Endodermal cell (in vitro differentiated cells): ENCODE measurements around the gene NAGLU. TPM values are rescaled to one million over a fixed set of nuclear protein-coding genes. Genes with fewer than 3 reads are reported as not detected.

Experiments used
- DNase-seq: peaks from one replicate; pipeline ENCODE4 v3.0.0-alpha.2; 2017
- H3K27ac ChIP-seq: 2 replicates; pipeline ENCODE4 v1.5.1; 2013; ENCODE audit warnings: mild to moderate bottlenecking, low read depth, low read length, moderate library complexity
- H3K27me3 ChIP-seq: 2 replicates; pipeline ENCODE4 v1.6.1; 2013; ENCODE audit warnings: mild to moderate bottlenecking, low read length, moderate library complexity; ENCODE audit not compliant: insufficient read depth, control insufficient read depth, poor library complexity, severe bottlenecking
- H3K36me3 ChIP-seq: 2 replicates; pipeline ENCODE4 v1.7.0; 2013; ENCODE audit warnings: mild to moderate bottlenecking, low read length, moderate library complexity; ENCODE audit not compliant: control insufficient read depth, insufficient read depth
- H3K4me1 ChIP-seq: one replicate; pipeline ENCODE4 v1.7.0; 2013; ENCODE audit warnings: low read length; ENCODE audit not compliant: control insufficient read depth, insufficient read depth
- H3K4me3 ChIP-seq: 2 replicates; pipeline ENCODE4 v1.5.1; 2013; ENCODE audit warnings: mild to moderate bottlenecking, low read length, moderate library complexity
- H3K9ac ChIP-seq: 2 replicates; pipeline ENCODE4 v1.6.1; 2013; ENCODE audit warnings: mild to moderate bottlenecking, low read length, moderate library complexity; ENCODE audit not compliant: poor library complexity, severe bottlenecking; ENCODE audit errors: extremely low read depth
- H3K9me3 ChIP-seq: 2 replicates; pipeline ENCODE4 v1.6.1; 2013; ENCODE audit warnings: mild to moderate bottlenecking, low read length, moderate library complexity; ENCODE audit not compliant: control insufficient read depth
- H3K27ac Mint-ChIP-seq: 2 replicates; pipeline ENCODE4 v1.8.0; 2020; ENCODE audit warnings: mixed read lengths
- H3K27me3 Mint-ChIP-seq: 2 replicates; pipeline ENCODE4 v1.8.0; 2021; ENCODE audit warnings: mild to moderate bottlenecking, mixed read lengths; ENCODE audit not compliant: insufficient read depth
- H3K36me3 Mint-ChIP-seq: 2 replicates; pipeline ENCODE4 v1.8.0; 2020; ENCODE audit warnings: low read depth, mixed read lengths
- H3K4me1 Mint-ChIP-seq: 2 replicates; pipeline ENCODE4 v1.8.0; 2020; ENCODE audit warnings: mixed read lengths
- H3K4me3 Mint-ChIP-seq: 2 replicates; pipeline ENCODE4 v1.8.0; 2020; ENCODE audit warnings: mild to moderate bottlenecking, moderate library complexity, mixed read lengths
- H3K9me3 Mint-ChIP-seq: 2 replicates; pipeline ENCODE4 v1.8.0; 2020; ENCODE audit warnings: mild to moderate bottlenecking, mixed read lengths
- CTCF ChIP-seq: fragments of 200-600 bp; sonication (generic); conservative IDR thresholded peaks from 2 replicates; pipeline ENCODE4 v1.5.0; 2021; ENCODE audit warnings: antibody characterized with exemption, mild to moderate bottlenecking
- WGBS, 2 experiments: methylation state at CpG; one replicate each; pipeline versions ENCODE4 v1.1.5 to v1.1.7; 2013; ENCODE audit warnings: missing lambda C conversion rate in 2 of 2, mixed read lengths in 1 of 2; ENCODE audit not compliant: insufficient coverage in 1 of 2, insufficient read length in 1 of 2; 5-methylcytosine and 5-hydroxymethylcytosine counted together
- total RNA-seq, 2 donors: library from RNA; stranded (reverse); fragmentation: NEBNext Ultra II Directional in 1 of 2; extraction: Animal tissue kit (Norgen Biotek cat#: 25700) in 1 of 2; gene quantifications; 2 replicates in 1 of 2; 3 replicates in 1 of 2; pipeline ENCODE4 v1.2.1, GENCODE V29; 2021

The NAGLU gene
- total RNA-seq, 2 donors from 2014 or later: 29.1 to 31.5 TPM

DNA sequence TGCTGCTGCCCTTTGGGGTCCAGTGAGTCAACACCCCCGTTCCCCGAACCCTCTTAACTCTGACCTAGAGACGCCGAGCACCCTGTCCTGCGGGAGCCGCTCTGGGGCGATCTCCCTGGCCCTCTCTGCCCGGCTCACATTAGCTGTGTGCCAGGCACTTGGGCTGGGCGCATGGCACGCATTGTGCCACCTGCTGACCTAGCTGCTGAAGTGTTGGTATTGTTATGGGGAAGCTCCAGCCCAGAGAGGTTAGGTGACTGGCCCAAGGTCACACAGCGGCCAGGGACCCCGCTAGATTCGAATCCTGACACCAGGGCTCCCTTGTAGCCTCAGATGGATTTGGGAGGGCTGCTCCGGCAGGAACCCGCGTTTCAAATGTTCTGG is 17.8 kb downstream of the NAGLU start:
- Histone ChIP-seq H3K4me1 (no peaks in the 10 kb centered on the region), H3K4me3 (peak overlapping the region; percentile 89), H3K9ac (peak overlapping the region; percentile 74), H3K36me3 (no peaks in the 10 kb centered on the region), H3K27me3 (no peaks in the 10 kb centered on the region), H3K27ac (no peak overlapping the region), H3K9me3 (no peaks in the 10 kb centered on the region)
- Mint-ChIP-seq H3K9me3 (no peaks in the 10 kb centered on the region), H3K27me3 (no peaks in the 10 kb centered on the region), H3K27ac (peak overlapping the region; percentile 94), H3K4me1 (peaks cover 15% of the 10 kb centered on the region), H3K4me3 (peak overlapping the region; percentile 82), H3K36me3 (no peaks in the 10 kb centered on the region)
- WGBS, 2 experiments: 65 to 76% methylated on average over 15 to 16 of the region's 16 CpGs
- DNase-seq: no peak
- no peak for TF ChIP-seq CTCF

DNA sequence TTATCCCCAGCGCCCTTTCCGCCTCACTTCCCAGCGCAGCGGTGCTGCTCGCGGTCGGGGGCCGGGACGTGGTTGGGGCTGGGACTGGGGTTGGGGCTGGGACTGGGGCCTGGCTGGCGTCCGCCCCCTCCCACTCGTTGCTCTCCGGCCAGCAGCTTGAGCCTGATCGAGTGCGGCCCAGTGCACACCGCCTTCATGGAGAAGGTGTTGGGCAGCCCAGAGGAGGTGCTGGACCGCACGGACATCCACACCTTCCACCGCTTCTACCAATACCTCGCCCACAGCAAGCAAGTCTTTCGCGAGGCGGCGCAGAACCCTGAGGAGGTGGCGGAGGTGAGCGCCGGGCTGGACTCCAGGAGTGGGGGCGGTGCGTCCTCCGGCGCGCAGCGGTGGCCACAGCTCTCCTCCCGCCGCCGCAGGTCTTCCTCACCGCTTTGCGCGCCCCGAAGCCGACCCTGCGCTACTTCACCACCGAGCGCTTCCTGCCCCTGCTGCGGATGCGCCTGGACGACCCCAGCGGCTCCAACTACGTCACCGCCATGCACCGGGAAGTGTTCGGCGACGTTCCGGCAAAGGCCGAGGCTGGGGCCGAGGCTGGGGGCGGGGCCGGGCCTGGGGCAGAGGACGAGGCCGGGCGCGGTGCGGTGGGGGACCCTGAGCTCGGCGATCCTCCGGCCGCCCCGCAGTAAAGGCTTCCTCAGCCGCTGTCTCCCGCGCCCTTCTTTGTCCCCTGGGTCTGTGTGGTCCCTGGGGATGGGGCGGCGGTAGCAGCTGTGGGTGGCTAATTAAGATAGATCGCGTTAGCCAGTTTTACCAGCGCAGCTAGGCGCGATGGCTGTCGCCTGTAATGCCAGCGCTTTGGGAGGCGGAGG is 18.4 kb downstream of the NAGLU start:
- H3K9me3 ChIP-seq: no peaks in the 10 kb centered on the region
- peak; percentile 98 for DNase-seq
- H3K27me3 Mint-ChIP-seq: no peaks in the 10 kb centered on the region
- peak overlapping the region; percentile 75 for H3K27ac ChIP-seq
- no peaks in the 10 kb centered on the region for H3K4me1 ChIP-seq
- H3K27ac Mint-ChIP-seq: peak overlapping the region; percentile 94
- peak overlapping the region; percentile 74 for H3K9ac ChIP-seq
- peaks cover 13% of the 10 kb centered on the region for H3K4me1 Mint-ChIP-seq
- H3K36me3 ChIP-seq: no peaks in the 10 kb centered on the region
- H3K36me3 Mint-ChIP-seq: no peaks in the 10 kb centered on the region
- H3K27me3 ChIP-seq: no peaks in the 10 kb centered on the region
- H3K9me3 Mint-ChIP-seq: no peaks in the 10 kb centered on the region
- H3K4me3 Mint-ChIP-seq: peak overlapping the region; percentile 82
- TF ChIP-seq CTCF: no peak
- peak overlapping the region; percentile 89 for H3K4me3 ChIP-seq
- 1 to 3% methylated on average over 33 to 82 of the region's 82 CpGs for WGBS, 2 experiments

- H3K4me3 Mint-ChIP-seq: peak overlapping the region; percentile 82
- TF ChIP-seq CTCF: no peak
Measured at GRCh38 chr17:42555122-42555622, 19.1 kb downstream of the NAGLU start.

More at GRCh38 chr17:42555122-42555622, 19.1 kb downstream of the NAGLU start:
- H3K36me3 Mint-ChIP-seq: no peaks in the 10 kb centered on the region
- peaks cover 15% of the 10 kb centered on the region for H3K4me1 Mint-ChIP-seq
- Histone ChIP-seq H3K4me3 (peak overlapping the region; percentile 89), H3K27me3 (no peaks in the 10 kb centered on the region), H3K9me3 (no peaks in the 10 kb centered on the region), H3K4me1 (no peaks in the 10 kb centered on the region), H3K9ac (peak overlapping the region; percentile 74), H3K36me3 (no peaks in the 10 kb centered on the region), H3K27ac (peak overlapping the region; percentile 75)
- H3K27ac Mint-ChIP-seq: peak overlapping the region; percentile 94
- 33 to 38% methylated on average over 3 to 4 of the region's 4 CpGs for WGBS, 2 experiments
- no peak for DNase-seq
- no peaks in the 10 kb centered on the region for H3K9me3 Mint-ChIP-seq
- no peaks in the 10 kb centered on the region for H3K27me3 Mint-ChIP-seq
